Measurements from ENCODE around the gene MYO16. TPM values are rescaled to one million over a fixed set of nuclear protein-coding genes. Genes with fewer than 3 reads are reported as not detected.

The MYO16 gene
- total and polyA plus RNA-seq, 7 donors: under 0.01 to 0.33 (median 0.28) TPM; not detected in 2

DNA sequence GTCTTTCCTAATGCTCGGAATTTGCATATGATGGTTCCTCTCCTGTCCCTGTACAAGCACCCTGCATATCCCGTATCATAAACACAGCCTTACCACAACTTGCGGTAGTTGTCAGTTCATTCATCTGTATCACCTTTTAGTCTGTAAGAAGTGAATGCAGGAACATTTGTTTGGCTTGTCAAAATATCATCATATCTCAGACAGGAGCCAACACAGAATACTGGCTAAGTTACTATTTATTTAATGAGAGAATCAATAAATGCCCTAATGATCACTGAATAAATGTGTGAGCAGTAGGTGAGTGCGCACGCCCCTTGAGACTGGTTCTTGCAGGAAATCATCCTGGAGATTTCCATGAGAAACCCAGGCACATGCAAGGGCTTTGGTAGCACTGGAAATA, 182.8 kb downstream of the MYO16 start:
- Histone ChIP-seq H3K27me3 (no peaks in the 10 kb centered on the region), H3K9me3 (no peaks in the 10 kb centered on the region), H3K27ac (no peak overlapping the region), H3K36me3 (no peaks in the 10 kb centered on the region), H3K4me1 (no peaks in the 10 kb centered on the region), H3K4me3 (no peak overlapping the region)
- intact Hi-C loops (cut with DNase I): no loop called here
- WGBS, 2 donors: 96 to 97% methylated on average over 5 of the region's 5 CpGs
- no peak for DNase-seq
- TF ChIP-seq POLR2A (IDR thresholded peaks at IDR 0.05): no peak
- TF ChIP-seq EP300 (IDR thresholded peaks at IDR 0.05): no peak
- no peak for TF ChIP-seq POLR2AphosphoS5 (IDR thresholded peaks at IDR 0.05)

DNA sequence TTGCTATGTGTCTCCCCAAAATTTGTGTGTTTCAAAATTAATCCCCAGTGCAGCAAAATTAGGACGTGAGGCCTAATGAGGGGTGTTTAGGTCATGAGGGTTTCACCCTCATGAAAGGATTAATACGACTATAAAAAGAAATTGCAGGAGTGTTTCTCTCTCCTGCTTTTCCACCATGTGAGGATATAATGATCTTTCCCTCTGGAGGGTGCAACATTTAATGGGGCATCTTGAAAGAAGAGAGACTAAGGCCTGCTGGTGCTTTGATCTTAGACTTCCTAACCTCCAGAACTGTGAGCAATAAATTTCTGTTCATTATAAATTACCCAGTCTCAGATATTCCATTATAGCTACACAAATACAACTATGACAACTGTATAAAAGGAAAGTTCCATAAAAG, 183.2 kb downstream of the MYO16 start:
- Histone ChIP-seq H3K27me3 (no peaks in the 10 kb centered on the region), H3K9me3 (no peaks in the 10 kb centered on the region), H3K4me3 (no peak overlapping the region), H3K36me3 (no peaks in the 10 kb centered on the region), H3K27ac (no peak overlapping the region), H3K4me1 (no peaks in the 10 kb centered on the region)
- intact Hi-C loops (cut with DNase I): no loop called here
- TF ChIP-seq POLR2A (IDR thresholded peaks at IDR 0.05) (no peak), POLR2AphosphoS5 (IDR thresholded peaks at IDR 0.05) (no peak), EP300 (IDR thresholded peaks at IDR 0.05) (no peak)
- TF ChIP-seq, protein P1, sequence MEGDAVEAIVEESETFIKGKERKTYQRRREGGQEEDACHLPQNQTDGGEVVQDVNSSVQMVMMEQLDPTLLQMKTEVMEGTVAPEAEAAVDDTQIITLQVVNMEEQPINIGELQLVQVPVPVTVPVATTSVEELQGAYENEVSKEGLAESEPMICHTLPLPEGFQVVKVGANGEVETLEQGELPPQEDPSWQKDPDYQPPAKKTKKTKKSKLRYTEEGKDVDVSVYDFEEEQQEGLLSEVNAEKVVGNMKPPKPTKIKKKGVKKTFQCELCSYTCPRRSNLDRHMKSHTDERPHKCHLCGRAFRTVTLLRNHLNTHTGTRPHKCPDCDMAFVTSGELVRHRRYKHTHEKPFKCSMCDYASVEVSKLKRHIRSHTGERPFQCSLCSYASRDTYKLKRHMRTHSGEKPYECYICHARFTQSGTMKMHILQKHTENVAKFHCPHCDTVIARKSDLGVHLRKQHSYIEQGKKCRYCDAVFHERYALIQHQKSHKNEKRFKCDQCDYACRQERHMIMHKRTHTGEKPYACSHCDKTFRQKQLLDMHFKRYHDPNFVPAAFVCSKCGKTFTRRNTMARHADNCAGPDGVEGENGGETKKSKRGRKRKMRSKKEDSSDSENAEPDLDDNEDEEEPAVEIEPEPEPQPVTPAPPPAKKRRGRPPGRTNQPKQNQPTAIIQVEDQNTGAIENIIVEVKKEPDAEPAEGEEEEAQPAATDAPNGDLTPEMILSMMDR (IDR thresholded peaks at IDR 0.05): no peak
- WGBS, 2 donors: 83 to 89% methylated on average over 2 of the region's 2 CpGs
- DNase-seq: no peak

DNA sequence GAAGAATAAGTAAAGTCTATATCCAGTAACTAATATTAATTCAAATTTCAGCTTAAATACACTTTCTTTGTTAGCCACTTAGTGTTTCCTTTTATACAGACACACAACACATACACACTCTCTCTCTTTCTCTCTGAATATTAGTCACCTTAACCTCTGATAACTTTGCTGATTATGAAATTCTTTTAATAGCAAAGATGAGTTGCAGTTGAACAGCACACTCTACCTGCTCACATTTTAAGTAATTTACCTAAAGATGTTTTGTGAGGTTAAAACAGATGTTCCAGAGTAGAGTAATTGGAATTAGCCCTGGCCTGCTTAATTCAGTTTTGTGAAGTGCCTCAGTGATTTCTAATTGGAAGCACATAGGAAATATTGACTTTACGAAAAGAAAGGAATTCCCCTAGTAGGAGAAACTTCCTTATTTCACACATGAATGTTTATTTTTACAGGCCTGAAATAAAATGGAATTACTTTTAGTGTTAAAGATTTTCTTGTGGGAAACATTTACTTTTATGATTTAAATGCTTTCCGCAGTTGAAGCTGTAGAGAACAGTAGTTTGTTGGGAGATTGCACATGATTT, 184.3 kb downstream of the MYO16 start:
- WGBS, 2 donors: 21 to 67% methylated on average over 2 of the region's 2 CpGs
- intact Hi-C loops (cut with DNase I): no loop called here
- no peaks in the 10 kb centered on the region for H3K9me3 ChIP-seq
- no peaks in the 10 kb centered on the region for H3K36me3 ChIP-seq
- no peak overlapping the region for H3K4me3 ChIP-seq
- H3K27me3 ChIP-seq: no peaks in the 10 kb centered on the region
- no peak overlapping the region for H3K27ac ChIP-seq
- no peak for DNase-seq
- TF ChIP-seq, protein P1 (IDR thresholded peaks at IDR 0.05): no peak
- no peak for TF ChIP-seq EP300 (IDR thresholded peaks at IDR 0.05)
- no peak for TF ChIP-seq POLR2A (IDR thresholded peaks at IDR 0.05)
- no peak for TF ChIP-seq POLR2AphosphoS5 (IDR thresholded peaks at IDR 0.05)
- no peaks in the 10 kb centered on the region for H3K4me1 ChIP-seq

DNA sequence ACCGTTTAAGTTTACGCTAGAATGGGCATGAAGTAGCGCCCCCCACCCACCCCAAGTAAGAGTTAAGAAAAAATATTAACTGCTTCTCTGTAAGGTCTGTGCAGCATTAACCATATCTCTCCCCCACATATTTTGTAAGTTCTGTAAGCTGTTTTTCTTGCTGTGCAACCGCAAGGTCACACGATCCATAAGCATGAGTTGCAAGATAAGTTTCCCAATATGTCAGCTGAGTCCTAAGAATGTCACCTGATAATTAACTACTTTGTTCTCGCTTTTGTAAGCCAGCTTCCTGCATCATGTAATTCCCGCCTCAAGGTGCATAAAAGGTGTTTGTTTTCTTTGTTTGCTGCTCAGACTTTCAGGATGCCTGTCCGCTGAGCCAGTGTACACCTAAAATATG, 187.0 kb downstream of the MYO16 start:
- TF ChIP-seq POLR2A (IDR thresholded peaks at IDR 0.05) (no peak), POLR2AphosphoS5 (IDR thresholded peaks at IDR 0.05) (no peak)
- 92% methylated on average over 8 of the region's 8 CpGs for WGBS, 2 donors

DNA sequence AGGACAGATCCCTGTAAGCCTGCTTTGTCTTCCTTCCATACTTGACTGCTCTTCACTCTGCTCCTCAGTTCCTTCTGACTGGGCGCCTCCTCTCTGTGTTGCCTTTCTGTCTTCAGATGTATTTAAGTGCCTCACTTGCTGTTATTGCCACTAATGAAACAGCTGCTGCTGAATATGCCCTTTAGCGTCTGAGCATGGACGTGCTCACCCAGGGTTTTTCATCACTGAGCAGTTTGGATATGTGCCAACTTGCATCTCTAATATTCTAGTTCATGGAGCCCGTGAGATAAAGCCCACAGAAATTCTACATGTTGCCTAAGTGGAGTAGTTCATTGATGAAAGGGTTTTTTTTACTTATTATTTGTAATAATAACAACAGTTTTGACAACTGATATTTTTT, 198.2 kb downstream of the MYO16 start:
- Histone ChIP-seq H3K9me3 (peaks cover 0 to 2% (median 0%) of the 10 kb centered on the region in 4 donors), H3K27ac (no peak overlapping the region), H3K4me3 (no peak overlapping the region), H3K27me3 (no peaks in the 10 kb centered on the region), H3K36me3 (no peaks in the 10 kb centered on the region), H3K4me1 (no peaks in the 10 kb centered on the region)
- intact Hi-C loops (cut with DNase I): no loop called here
- TF ChIP-seq EP300 (IDR thresholded peaks at IDR 0.05): no peak
- 83 to 88% methylated on average over 4 of the region's 4 CpGs for WGBS, 2 donors
- no peak for DNase-seq

More for the DNA sequence above, 187.0 kb downstream of the MYO16 start:
- no peak overlapping the region for H3K27ac ChIP-seq
- no peak overlapping the region for H3K4me3 ChIP-seq
- no peaks in the 10 kb centered on the region for H3K27me3 ChIP-seq
- H3K36me3 ChIP-seq: no peaks in the 10 kb centered on the region
- H3K9me3 ChIP-seq: no peaks in the 10 kb centered on the region
- no peak for DNase-seq
- H3K4me1 ChIP-seq: no peaks in the 10 kb centered on the region
- intact Hi-C loops (cut with DNase I): no loop called here

DNA sequence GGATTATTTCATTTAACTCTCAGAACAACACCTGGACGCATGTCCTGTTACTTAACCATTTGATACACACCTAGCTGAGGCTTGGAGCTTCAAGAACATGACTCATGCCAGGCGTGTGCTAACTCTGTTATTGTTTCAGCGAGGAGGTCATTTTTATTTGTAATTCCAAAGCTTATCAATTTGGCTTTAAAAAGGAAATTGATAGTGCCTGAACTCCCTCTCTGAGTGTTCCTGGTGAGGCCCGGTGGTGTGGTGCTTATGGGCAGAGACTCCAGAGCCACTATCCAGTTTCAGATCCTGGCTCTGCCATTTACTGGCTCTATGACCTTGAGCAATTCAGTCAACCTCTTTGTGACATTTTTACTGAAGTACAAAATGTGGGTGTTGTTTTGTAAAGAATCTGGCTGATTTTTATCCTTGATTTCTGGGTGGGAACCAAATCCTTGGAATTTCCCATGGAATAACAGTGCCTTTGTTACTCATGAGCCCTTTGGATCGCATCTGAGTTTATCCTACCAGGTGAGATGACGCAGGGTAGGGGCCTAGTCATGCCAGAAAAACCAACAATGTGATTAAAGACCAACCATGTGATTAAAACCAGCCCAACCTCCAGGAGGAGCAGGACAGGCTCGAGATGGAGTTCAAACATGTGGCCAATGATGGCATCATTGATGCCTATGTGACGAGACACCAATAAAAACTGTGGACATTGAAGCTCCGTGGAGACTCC, 198.8 kb downstream of the MYO16 start:
- no peak overlapping the region for H3K27ac ChIP-seq
- intact Hi-C loops (cut with DNase I): no loop called here
- TF ChIP-seq POLR2A (IDR thresholded peaks at IDR 0.05) (no peak), POLR2AphosphoS5 (IDR thresholded peaks at IDR 0.05) (no peak), EP300 (IDR thresholded peaks at IDR 0.05) (no peak)
- TF ChIP-seq, protein P1 (IDR thresholded peaks at IDR 0.05): no peak
- no peak for DNase-seq
- H3K9me3 ChIP-seq: peaks cover 0 to 2% (median 0%) of the 10 kb centered on the region in 4 donors
- no peaks in the 10 kb centered on the region for H3K4me1 ChIP-seq
- no peak overlapping the region for H3K4me3 ChIP-seq
- no peaks in the 10 kb centered on the region for H3K36me3 ChIP-seq
- H3K27me3 ChIP-seq: no peaks in the 10 kb centered on the region
- WGBS, 2 donors: 80 to 82% methylated on average over 9 of the region's 9 CpGs
